Globus pallidus (tissue), 1 donor: ENCODE results near the gene PARP11.

Experiments used
- DNase-seq: peaks from one replicate; pipeline ENCODE4 v3.0.0-alpha.2; 2015; ENCODE audit warnings: low spot score

PARP11 gene

GRCh38 chr12:3770891-3771290 lies 102.3 kb downstream of the PARP11 start:
- no peak for DNase-seq

- no peak for DNase-seq
These were observed 104.2 kb downstream of the PARP11 start for GRCh38 chr12:3768911-3769447.

- DNase-seq = no peak
These were observed 112.0 kb downstream of the PARP11 start for GRCh38 chr12:3761116-3761735.

GRCh38 chr12:3759878-3760277 lies 113.3 kb downstream of the PARP11 start:
- DNase-seq = no peak
